ENCODE data around the gene NCR1. TPM values are rescaled to one million over a fixed set of nuclear protein-coding genes. Genes with fewer than 3 reads are reported as not detected.
"Not testable (repeated sequence)": the region's sequence is repeated elsewhere in the genome, so short reads cannot be mapped to it uniquely, and the experiment has no call there.

NCR1 gene, protein sequence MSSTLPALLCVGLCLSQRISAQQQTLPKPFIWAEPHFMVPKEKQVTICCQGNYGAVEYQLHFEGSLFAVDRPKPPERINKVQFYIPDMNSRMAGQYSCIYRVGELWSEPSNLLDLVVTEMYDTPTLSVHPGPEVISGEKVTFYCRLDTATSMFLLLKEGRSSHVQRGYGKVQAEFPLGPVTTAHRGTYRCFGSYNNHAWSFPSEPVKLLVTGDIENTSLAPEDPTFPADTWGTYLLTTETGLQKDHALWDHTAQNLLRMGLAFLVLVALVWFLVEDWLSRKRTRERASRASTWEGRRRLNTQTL
- polyA plus RNA-seq (2014; cell fraction: cytosol; rRNA removed) = not detected in 2 replicates
- polyA plus RNA-seq (2014; cell fraction: nucleus; rRNA removed) = not detected in 2 replicates

DNA sequence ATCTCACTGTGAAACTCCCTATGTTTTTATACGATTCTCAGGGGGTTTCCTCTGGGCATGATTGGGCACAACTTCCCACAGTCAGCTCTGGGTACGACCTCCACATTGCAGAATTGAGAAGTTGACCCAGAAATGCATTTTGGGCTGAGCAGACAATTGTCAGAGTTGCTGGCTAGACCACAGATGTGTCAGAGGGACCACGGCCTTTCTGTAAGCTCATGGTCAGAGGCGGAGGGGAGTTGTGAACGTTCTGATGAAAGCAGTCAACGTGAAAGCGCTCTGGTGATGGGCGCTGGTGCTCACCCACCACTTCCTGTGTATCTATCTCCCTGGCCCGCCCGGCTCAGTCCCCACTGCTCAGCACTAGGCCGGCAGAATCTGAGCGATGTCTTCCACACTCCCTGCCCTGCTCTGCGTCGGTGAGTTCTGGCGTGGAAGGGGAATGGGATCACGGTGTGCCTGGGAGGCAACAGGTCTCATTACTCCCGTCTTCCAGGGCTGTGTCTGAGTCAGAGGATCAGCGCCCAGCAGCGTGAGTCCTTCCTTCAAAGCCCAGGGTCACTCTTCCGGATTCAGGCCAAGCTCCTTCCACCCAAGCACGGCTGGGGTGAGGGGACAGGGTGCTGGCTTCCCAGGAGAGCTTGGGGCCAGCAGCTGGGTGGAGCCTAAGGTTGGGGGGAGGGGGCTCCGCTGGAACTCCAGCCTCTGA lies at the start of gene NCR1:
TSS of gene NCR1 (plus strand) at position 346 of the 709 bp plus-strand sequence. CDS start at position 386, 40 bp downstream.
- no peak for DNase-seq (ENCODE audit: low spot score)

DNA sequence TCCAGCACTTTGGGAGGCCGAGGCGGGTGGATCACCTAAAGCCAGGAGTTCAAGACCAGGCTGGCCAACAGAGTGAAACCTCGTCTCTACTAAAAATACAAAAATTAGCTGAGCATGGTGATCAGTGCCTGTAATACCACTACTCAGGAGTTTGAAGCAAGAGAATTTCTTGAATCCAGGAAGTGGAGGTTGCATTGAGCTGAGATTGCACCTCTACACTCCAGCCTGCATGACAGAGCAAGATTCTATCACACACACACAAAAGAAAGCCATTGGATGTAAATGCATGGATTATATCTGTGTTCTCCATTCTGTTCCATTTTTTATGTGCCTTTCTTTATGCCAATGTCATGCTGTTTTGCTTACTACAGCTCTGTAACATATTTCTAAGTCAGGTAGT lies 47.5 kb upstream of the NCR1 start:
- DNase-seq (ENCODE audit: low spot score) = not testable (repeated sequence)

DNA sequence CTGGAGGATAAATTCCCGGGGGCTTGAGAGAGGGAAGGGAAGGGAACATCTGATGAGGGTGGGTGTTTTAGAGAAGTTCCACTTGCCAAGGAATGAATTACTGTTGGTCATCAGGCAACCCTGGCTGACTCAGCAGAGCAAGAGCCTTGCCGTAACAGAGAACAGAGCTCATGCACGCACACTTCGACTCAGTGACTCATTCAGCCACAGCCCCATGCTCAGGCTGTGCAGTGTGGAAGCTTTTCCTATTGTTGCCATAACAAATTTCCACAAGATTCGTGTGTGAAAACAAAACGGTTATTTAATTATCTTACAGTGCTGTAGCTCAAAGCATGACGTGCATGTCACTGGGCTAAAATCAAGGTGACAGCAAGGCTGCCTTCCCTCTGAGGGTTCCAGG lies 46.5 kb upstream of the NCR1 start:
- not testable (repeated sequence) for DNase-seq (ENCODE audit: low spot score)

DNA sequence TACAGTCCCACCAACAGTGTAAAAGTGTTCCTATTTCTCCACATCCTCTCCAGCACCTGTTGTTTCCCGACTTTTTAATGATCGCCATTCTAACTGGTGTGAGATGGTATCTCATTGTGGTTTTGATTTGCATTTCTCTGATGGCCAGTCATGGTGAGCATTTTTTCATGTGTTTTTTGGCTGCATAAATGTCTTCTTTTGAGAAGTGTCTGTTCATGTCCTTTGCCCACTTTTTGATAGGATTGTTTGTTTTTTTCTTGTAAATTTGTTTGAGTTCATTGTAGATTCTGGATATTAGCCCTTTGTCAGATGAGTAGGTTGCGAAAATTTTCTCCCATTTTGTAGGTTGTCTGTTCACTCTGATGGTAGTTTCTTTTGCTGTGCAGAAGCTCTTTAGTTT lies 42.5 kb upstream of the NCR1 start:
- DNase-seq (ENCODE audit: low spot score) = not testable (repeated sequence)

DNA sequence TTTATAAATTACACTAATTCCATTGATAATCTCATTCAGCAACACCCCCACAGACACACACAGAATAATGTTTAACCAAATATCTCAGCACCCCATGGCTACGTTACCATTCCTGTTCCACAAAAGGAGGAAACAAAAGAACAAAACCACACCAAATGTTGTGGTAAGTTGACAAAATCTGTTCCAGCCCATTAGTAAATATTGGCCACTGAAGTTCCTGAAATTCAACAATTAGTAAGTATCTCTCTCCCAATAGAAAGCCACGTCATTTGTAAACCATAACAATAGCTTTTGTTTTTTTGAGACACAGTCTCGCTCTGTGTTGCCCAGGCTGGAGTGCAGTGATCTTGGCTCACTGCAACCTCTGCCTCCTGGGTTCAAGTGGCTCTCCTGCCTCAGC lies 34.3 kb upstream of the NCR1 start:
- DNase-seq (ENCODE audit: low spot score) = no peak

DNA sequence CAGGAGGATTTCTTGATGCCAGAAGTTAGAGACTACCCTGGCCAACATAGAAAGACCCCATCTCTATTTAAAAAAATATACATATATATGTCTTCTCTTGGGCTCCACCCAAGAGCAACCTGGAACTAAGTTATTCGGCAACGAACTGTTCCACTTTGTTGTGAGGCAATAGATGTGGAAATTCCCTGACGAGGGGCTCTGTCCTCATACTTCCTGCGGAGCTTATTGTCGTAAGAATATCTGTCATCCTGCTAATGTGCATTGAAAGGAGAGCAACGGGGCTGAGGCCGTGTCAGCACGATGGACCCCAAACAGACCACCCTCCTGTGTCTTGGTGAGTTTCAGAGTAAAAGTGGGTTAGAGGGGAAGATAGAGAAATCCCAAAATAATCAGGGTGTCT lies 32.0 kb upstream of the NCR1 start, which contains the start of gene FCAR:
TSS of gene FCAR (plus strand) at position 246 of the 400 bp plus-strand sequence. CDS start at position 301, 55 bp downstream.
- DNase-seq (ENCODE audit: low spot score) = no peak

DNA sequence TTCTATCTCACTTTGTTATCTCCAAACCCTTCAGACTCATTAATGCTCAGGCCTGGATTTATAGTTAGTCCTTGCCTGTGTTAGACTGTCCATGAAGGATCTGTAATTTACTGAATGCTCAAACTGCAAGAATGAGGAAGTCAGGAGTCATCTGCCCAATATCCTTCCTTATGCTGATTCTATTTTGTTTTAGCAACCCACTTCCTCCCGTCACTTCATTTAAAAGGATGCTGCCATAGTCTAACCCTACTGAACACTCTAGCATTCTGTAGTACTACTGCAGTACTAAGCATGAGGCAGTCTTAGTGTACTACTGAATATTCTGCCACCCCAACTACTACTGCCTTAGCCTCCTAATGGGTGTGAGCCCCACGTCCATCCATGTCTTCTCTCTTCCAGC lies 30.4 kb upstream of the NCR1 start:
- no peak for DNase-seq (ENCODE audit: low spot score)

DNA sequence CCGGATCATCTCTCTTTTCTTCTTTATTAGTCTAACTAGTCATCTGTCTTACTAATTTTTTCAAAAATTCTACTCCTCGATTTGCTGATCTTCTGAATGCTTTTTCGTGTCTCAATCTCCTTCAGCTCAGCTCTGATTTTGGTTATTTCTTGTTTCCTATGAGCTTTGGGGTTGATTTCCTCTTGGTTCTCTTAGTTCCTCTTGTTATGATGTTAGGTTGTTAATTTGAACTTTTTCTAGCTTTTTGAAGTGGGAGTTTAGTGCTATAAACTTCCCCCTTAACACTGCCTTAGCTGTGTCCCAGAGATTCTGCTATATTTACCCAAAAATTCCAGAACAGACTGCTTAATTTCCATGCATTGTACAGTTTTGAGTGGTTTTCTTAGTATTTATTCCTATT lies 28.5 kb upstream of the NCR1 start:
- no peak for DNase-seq (ENCODE audit: low spot score)

DNA sequence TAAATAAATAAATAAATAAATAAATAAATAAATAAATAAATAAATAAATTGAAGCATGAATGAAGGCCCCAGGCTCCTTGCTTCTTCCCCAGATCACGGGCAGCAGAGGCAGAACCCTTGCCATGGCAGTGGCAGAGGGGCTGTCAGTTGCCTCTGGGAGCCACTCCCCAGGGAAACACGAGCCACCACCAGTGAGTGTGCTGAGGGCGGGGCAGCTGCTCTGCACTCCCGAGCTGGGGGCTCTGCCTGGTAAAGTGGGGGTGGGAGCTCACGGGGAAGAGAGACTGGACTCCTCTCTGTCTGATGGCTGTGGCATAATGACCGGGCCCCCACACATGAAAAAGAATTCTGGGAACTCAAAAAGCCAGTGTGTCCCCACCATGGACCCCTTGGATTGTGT lies 24.1 kb upstream of the NCR1 start:
- no peak for DNase-seq (ENCODE audit: low spot score)

DNA sequence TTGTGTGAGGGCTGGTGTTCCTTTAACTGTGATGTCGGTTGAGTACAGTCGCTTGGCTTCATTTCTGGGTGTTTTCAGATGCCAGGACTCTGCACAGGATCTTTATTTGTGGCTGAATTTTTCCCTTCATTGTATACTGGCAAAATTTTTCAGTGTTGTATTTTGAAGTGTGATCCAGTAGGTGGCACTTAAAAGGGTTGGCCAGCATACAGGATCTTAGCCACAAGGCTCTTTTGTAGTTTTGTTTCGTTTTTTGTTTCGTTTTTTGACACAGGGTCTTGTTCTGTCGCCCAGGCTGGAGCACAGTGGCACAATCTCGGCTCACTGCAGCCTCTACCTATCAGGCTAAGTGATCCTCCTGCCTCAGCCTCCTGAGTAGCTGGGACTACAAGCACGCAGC lies 23.2 kb upstream of the NCR1 start:
- DNase-seq (ENCODE audit: low spot score) = no peak

DNA sequence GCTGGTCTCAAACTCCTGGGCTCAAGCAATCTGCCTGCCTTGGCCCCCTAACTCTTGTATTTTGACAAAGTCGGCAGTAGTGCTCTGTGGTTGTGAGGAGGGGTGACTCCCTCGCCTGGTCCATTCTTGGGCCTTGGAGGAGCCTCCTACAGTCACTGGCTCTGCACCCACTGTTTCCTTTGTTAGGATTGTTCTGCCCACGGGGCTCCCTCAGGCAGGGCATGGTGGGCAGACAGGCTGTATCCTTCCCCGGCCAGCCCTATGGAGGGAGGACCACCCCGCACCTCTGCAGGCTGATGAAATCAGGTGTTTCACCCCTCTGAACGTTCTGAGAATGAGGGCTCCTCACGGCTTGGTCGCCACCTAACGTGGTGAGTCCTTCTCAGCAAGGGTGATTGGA lies 22.7 kb upstream of the NCR1 start:
- DNase-seq (ENCODE audit: low spot score) = no peak

DNA sequence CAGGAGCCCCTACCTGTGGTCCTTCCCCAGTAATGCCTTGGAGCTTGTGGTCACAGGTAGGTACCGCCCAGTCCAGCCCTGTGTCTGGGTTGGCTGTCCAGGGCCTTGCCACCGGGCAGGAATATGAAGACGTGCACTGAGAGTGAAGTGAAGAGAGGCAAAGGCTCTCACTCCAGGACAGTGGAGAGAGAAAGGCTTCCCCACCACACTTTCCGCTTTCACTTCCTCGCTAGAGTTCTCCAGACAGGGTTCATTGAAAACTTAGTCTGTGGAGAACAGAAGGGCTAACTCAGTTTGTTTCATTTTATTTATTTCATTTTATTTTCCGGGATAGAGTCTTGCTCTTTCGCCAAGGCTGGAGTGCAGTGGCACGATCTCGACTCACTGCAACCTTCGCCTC lies 17.7 kb upstream of the NCR1 start:
- no peak for DNase-seq (ENCODE audit: low spot score)

DNA sequence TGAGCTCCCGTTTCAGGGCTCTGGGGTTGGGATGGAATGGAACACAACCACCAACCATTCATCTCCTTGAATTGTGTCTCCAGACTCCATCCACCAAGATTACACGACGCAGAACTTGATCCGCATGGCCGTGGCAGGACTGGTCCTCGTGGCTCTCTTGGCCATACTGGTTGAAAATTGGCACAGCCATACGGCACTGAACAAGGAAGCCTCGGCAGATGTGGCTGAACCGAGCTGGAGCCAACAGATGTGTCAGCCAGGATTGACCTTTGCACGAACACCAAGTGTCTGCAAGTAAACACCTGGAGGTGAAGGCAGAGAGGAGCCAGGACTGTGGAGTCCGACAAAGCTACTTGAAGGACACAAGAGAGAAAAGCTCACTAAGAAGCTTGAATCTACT lies 16.4 kb upstream of the NCR1 start:
- no peak for DNase-seq (ENCODE audit: low spot score)

DNA sequence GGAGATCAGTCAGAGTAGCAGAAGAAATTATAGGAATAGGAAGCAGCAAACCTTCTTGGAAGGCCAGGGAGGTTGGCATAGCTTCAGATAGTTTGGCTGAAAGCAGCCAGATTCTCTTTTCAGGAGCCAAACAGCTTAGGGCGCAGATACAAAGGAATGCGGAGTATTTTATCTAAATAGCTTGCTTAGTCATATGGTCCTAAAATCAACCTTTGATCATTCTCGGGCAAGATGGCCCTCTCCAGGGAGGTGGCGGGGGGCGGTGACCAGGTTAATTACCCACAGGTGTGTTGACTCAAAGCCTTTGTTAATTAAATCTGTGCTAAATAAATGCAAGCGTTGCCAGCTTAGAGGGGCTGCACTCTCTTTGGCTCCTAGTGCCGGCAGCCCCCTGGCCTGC lies 12.5 kb upstream of the NCR1 start:
- no peak for DNase-seq (ENCODE audit: low spot score)

DNA sequence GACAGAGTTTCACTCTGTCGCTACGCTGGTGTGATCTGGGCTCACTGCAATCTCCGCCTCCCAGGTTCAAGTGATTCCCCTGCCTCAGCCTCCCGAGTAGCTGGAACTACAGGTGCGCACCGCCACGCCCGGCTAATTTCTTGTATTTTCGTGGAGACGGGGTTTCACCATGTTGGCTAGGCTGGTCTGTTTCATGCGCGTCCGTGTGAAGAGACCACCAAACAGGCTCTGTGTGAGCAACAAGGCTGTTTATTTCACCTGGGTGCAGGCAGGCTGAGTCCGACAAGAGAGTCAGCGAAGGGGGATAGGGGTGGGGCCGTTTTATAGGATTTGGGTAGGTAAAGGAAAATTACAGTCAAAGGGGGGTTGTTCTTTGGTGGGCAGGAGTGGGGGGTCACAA lies 11.8 kb upstream of the NCR1 start:
- not testable (repeated sequence) for DNase-seq (ENCODE audit: low spot score)

DNA sequence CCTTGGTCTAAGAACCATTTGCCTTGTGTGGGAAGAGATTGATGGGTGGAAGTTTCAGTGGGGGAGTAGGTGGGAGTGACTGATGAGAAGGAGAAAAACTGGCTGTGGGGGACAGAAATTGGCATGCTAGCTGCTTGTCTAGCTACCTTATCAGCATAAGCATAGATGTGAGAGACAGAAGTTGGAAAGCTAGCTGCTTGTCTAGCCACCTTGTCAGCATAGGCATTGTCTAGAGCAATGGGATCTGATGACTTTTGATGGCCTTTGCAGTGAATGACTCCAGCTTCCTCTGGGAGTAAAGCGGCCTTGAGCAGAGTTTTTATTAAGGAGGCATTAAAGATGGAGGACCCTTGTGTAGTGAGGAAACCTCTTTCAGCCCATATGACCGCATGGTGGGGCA lies 9.9 kb upstream of the NCR1 start:
- DNase-seq (ENCODE audit: low spot score) = no peak

DNA sequence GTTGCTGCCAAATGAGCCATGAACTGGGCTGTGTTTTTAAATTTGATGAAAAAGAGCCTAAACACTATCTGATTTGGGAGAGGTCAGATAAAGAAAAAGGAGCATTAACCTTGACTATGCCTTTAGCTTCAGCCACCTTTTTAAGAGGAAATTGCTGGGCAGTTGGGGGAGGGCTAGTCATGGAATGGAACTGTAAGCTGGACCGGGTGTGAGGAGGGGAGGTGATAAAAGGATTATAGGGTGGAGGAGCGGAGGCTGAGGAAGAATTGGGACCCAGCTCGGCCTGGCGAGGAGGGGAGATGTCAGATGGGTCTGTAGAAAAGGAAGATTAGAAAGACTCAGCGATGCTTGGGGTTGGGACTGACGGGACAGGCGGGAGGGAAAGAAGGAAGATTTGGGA lies 7.3 kb upstream of the NCR1 start:
- not testable (repeated sequence) for DNase-seq (ENCODE audit: low spot score)

DNA sequence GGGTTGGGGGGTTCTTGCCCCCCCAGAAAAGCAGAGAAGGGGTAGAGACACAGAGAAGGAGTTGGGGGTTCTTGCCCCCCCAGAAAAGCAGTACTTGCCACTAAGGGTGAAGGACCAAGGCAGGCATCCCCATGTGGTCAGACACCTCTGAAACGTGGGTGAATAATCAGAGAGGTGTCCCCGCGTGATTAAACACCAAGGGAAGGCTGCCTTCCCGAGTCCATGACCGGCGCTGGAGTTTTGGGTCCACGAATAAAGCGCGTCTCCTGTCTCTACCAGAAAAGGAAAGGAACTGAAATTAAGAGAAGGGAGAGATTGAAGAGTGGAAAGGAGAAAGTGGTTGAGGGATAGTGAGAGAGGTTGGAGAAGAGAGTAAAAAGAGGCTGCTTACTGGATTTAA lies 6.3 kb upstream of the NCR1 start:
- not testable (repeated sequence) for DNase-seq (ENCODE audit: low spot score)

DNA sequence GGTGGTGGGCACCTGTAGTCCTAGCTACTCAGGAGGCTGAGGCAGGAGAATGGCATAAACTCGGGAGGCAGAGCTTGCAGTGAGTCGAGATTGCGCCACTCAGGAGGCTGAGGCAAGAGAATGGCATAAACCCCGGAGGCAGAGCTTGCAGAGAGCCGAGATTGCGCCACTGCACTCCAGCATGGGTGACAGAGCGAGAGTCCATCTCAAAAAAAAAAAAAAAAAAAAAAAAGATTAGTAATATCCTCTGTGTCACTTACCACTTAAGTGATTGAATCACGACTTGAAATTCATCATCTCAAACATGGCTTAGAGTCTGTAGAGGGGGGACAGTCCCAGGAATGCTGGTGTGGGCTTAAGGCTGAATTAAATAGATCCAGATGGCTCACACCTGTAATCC lies 4.8 kb upstream of the NCR1 start:
- DNase-seq (ENCODE audit: low spot score) = not testable (repeated sequence)

DNA sequence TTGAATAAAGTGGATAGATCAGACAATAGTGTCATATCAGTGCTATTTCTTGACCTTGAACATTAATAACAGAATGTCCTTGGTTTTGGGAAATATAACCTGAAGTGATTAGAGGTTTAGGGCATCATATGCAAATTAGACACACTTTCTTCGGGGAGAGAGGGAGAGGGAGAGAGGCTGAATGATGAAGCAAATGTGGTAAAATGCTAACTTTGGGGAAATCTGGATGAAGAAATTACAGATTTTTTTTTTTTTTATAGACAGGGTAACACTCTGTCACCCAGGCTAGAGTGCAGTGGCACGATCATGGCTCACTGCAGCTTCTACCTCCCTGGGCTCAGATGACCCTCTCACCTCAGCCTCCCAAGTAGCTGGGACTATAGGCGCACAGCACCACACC lies 3.9 kb upstream of the NCR1 start:
- no peak for DNase-seq (ENCODE audit: low spot score)

DNA sequence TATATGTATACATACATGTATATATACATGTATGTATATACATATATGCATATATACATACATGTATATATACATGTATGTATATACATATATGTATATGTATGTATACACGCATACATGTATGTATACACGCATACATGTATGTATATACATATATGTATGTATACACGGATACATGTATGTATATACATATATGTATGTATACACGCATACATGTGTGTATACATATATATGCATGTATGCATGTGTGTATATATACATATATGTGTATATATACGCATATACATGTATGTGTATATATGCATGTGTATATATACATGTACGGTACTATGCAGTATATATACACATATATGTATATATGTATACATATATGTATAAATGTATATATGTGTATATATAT lies 2.6 kb upstream of the NCR1 start:
- no peak for DNase-seq (ENCODE audit: low spot score)

DNA sequence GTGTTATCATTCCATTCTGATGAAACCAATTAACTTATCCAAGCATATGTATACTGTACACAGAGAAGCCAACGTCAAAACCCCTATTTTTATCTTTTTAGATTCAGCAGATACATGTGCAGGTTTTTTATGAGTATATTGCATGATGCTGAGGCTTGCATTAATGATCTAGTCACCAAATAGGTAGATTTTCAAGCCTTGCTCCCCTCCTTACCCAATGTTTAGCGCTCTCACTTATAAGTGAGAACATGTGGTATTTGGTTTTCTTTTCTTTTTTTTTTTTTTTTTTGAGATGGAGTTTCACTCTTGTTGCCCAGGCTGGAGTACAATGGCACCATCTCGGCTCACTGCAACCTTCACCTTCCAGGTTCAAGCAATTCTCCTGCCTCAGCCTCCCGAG lies 1.7 kb upstream of the NCR1 start:
- not testable (repeated sequence) for DNase-seq (ENCODE audit: low spot score)

DNA sequence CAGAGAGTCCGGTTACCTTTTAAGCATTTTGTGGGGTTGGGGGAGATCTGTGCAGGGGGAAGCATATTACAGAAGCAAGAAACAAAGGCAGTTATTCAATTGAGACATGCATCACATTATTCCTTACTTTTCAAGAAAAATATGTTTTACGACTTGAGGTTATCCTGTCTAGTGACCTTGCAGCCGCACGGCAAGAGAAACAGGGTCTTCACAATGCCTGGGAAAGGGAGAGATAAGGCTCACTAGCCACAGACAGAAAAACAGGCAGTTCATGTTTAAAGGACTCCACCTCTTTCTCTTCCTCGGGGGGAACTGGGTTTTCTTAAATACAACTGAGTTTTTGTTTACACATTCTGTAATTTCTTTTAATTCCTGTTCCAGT lies 536 bp upstream of the NCR1 start:
- DNase-seq (ENCODE audit: low spot score) = no peak

Data from SK-N-DZ (cell line).